ENCODE data around the gene SLC31A1.

SLC31A1 gene

DNA sequence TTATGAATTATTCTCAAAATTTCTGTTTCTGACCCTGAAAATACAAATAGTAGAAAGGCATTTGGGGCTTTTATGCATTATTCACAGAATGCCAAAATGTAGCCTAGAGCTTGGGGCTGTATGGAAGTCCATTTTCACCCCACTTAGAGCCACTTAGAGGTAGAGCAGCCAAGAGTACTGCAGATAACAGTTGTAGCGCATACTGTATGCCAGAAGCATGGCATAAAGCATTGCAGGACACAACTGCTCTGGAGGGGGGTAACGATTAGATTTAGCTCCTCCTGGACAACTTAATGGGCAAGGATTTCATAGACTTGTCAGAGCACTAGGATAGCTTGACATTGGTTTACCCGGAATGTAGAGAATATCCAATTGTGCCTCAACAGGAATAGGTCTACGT lies 15.7 kb downstream of the SLC31A1 start:
- H3K4me3 ChIP-seq (ENCODE audit: low read depth, low read length): no peak overlapping the region

DNA sequence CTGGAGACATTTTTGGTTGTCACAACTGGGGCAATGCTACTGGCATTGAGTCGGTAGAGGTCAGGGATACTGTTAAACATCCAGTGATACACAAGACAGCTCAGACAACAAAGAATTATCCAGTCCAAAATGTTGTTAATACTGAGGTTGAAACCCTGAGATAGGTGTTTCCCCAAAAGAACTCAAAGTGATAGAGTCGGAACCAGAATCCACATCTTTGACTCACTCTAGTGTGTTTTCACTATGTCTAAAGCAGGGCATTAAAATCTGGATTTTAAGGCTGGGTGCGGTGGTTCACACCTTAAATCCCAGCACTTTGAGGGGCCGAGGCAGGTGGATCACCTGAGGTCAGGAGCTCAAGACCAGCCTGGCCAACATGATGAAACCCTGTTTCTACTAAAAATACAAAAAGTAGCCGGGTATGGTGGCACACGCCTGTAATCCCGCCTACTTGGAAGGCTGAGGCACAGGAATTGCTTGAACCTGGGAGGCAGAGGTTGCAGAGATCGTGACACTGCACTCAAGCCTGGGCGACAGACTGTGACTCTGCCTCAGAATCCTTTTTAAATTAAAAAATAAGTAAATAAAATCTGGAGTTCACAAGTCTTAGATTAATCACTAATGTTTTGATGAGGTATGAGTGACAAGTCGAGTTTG lies 17.0 kb downstream of the SLC31A1 start:
- H3K4me3 ChIP-seq (ENCODE audit: low read depth, low read length): no peak overlapping the region
- ChIA-PET CTCF (interaction anchor here (1.3 kb wide), 1 partner anchor 10 kb away, joined by 3 read pairs; no protein-coding TSS in a partner anchor), POLR2A (no interaction called here)
- no peak for DNase-seq (ENCODE audit: low read depth, low spot score)
- TF ChIP-seq, protein P1, sequence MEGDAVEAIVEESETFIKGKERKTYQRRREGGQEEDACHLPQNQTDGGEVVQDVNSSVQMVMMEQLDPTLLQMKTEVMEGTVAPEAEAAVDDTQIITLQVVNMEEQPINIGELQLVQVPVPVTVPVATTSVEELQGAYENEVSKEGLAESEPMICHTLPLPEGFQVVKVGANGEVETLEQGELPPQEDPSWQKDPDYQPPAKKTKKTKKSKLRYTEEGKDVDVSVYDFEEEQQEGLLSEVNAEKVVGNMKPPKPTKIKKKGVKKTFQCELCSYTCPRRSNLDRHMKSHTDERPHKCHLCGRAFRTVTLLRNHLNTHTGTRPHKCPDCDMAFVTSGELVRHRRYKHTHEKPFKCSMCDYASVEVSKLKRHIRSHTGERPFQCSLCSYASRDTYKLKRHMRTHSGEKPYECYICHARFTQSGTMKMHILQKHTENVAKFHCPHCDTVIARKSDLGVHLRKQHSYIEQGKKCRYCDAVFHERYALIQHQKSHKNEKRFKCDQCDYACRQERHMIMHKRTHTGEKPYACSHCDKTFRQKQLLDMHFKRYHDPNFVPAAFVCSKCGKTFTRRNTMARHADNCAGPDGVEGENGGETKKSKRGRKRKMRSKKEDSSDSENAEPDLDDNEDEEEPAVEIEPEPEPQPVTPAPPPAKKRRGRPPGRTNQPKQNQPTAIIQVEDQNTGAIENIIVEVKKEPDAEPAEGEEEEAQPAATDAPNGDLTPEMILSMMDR (IDR thresholded peaks at IDR 0.05; ENCODE audit: insufficient read depth, low read length, missing control alignments): no peak

More for the DNA sequence above, 15.7 kb downstream of the SLC31A1 start:
- no peak for DNase-seq (ENCODE audit: low read depth, low spot score)
- TF ChIP-seq, protein P1 (IDR thresholded peaks at IDR 0.05; ENCODE audit: insufficient read depth, low read length, missing control alignments): no peak
- ChIA-PET POLR2A (interaction anchor here (0.5 kb wide), 1 partner anchor 16 kb away, joined by 4 read pairs; the partner anchor contains the start of genes FKBP15 and SLC31A1), CTCF (interaction anchor here (0.6 to 0.9 kb wide), 2 partner anchors 12 to 360 kb away, joined by 3 read pairs; no protein-coding TSS in a partner anchor)

DNA sequence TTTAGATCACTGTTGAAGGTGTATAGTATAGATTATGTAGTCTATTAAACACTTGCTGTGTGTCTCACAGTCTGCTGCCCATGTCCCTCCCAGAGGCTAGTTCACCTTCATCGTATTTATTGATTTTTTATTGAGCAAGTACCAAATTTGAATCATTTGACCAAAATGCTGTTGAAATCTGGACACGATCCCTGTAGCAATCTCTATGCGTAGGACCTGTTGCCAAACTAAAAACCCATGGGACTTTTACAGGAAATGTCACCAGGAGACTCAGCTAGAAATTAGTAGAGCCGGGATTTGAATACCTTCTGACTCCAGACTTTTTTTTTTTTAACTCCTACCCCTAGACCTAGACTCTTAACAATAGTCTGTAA lies 17.5 kb downstream of the SLC31A1 start:
- no peak for DNase-seq (ENCODE audit: low read depth, low spot score)
- TF ChIP-seq, protein P1 (IDR thresholded peaks at IDR 0.05; ENCODE audit: insufficient read depth, low read length, missing control alignments): no peak
- ChIA-PET CTCF (interaction anchor here (1.3 kb wide), 1 partner anchor 10 kb away, joined by 3 read pairs; no protein-coding TSS in a partner anchor), POLR2A (no interaction called here)
- H3K4me3 ChIP-seq (ENCODE audit: low read depth, low read length): no peak overlapping the region

DNA sequence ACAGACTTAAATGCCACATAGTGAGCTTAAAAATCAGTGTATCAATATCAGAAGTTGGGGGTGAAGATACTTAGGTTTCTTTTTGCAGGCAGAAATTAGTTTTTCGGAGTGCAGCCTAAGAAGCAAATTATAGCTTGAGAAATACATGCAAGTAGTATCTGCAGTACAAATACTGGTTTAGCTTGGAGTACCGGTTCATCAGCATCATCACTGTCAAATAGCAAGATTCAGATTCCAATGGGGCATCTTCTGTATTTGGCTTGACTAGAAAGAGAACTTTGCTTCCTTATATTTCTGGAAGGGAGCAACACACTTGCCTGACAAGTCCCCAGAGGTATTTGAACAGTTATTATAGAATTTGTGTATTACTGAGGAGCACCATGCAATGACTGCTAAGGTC lies 19.8 kb downstream of the SLC31A1 start:
- CTCF ChIA-PET: interaction anchor here (1.2 kb wide), 1 partner anchor 9 kb away, joined by 3 read pairs; no protein-coding TSS in a partner anchor
- POLR2A ChIA-PET: no interaction called here

DNA sequence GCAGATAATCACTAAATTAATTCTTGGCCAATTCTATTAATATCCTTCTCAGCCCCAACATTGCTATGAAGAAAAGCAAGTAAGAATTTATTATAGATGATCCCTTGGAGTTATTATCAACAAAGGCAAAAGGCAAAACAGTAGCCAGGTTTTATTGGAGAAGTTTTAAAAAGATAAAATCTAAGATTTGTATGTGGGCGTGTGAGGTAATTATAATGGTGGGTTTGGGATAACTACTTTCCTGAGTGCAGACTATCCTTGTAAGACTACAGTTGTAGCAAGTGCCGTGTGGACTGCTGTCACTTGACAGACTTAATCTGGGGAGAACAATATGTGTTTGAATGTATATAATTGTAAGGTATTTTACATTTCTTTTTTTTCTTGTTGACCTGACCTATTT lies 23.2 kb downstream of the SLC31A1 start:
- TF ChIP-seq, protein P1 (IDR thresholded peaks at IDR 0.05; ENCODE audit: insufficient read depth, low read length, missing control alignments): no peak
- no peak overlapping the region for H3K4me3 ChIP-seq (ENCODE audit: low read depth, low read length)
- CTCF ChIA-PET: interaction anchor here (0.7 kb wide), 1 partner anchor 16 kb away, joined by 3 read pairs; no protein-coding TSS in a partner anchor
- no peak for DNase-seq (ENCODE audit: low read depth, low spot score)
- POLR2A ChIA-PET: no interaction called here

More for the DNA sequence above, 19.8 kb downstream of the SLC31A1 start:
- TF ChIP-seq, protein P1 (IDR thresholded peaks at IDR 0.05; ENCODE audit: insufficient read depth, low read length, missing control alignments): no peak
- no peak overlapping the region for H3K4me3 ChIP-seq (ENCODE audit: low read depth, low read length)
- no peak for DNase-seq (ENCODE audit: low read depth, low spot score)

DNA sequence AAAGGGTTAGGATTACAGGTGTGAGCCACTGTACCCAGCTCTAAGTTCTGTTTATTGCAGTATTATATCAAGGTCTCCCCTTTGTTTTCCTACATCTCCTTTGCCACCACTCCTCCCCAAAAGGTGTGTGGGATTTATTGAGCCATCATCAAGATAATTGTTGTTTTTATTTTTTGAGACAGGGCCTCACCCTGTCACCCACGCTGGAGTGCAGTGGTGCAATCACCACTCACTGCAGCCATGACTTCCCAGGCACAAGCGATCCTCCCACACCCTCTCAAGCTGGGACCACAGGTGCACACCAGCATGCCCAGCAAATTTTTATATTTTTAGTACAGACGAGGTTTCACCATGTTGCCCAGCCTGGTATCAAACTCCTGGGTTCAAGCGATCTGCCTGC lies 24.6 kb downstream of the SLC31A1 start:
- no peak for DNase-seq (ENCODE audit: low read depth, low spot score)
- POLR2A ChIA-PET: no interaction called here
- no peak overlapping the region for H3K4me3 ChIP-seq (ENCODE audit: low read depth, low read length)
- CTCF ChIA-PET: no interaction called here
- TF ChIP-seq, protein P1 (IDR thresholded peaks at IDR 0.05; ENCODE audit: insufficient read depth, low read length, missing control alignments): no peak

All from AG04449 (cell line).